Activated T-cell treated with anti-CD3 and anti-CD28 coated beads for 4 hours (primary cell): Measurements from ENCODE around the gene DPP6.

Experiments used
- DNase-seq: peaks from one replicate; pipeline ENCODE4 v3.0.0-alpha.2; 2020

DPP6 gene

DNA sequence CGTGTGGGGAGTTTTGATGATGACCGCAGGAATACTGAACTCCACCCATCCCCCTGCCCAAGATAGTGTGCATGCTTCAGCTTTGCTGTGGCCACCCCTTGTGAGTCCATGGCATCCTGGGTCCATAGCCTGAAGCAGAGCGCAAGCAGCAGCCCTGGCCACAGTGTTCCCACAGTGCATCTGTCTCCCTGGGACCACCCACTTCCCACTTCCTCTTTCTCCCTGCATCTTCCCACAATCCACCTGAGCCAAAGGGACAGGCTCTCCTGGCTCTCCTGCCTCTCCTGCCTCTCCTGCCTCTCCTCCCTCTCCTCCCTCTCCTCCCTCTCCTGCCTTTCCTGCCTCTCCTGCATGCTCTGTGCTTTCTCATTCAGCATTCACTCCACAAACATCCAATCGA, 800.0 kb downstream of the DPP6 start:
- DNase-seq: no peak

DNA sequence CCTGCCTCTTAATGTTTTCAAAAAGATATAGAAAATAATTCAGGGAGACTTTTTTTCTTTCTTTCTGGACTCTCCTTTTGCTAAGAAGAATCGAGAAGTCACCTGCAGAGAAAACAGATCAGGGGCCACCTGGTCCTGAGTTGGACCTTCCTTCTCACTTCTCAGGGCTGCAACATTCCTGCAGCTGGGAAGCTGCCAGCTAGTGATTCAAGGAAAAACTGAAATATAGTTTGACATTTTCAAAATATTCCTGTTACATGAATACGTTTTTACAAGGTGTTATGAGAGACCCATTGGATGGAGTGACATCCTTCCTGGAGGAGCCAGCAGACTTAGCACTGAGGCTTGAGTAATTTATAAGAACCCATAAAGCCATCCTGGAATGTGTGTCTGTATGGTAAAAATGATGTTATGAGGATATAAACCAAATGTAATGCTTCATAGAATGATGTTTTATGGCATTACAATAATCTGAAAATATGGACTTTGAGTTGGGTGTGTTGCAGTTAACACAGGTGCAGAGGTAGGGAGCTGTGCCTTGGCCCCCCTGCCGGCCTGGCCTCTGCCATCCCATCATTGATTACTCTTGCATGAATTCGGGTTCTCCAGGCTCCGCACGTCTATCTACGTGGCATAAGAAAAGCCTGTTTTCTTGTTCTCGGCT, 801.0 kb downstream of the DPP6 start:
- no peak for DNase-seq

DNA sequence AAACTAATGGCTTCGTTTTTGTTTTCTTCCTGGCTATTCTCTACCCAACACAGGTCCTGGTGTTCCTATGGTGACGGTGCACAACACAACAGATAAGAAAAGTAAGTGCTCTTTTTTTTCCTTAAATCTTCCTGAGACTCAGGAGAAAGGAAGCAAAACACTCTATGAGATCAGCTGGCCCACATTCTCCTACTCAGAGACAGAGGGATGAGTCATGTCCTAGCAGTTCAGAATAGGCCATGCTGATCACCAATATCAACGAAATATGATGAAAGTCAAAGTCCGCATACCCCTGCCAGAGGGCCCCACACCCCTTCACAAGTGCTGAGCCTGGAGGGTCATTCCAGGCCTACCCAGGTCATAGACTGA, 801.5 kb downstream of the DPP6 start:
- no peak for DNase-seq

DNA sequence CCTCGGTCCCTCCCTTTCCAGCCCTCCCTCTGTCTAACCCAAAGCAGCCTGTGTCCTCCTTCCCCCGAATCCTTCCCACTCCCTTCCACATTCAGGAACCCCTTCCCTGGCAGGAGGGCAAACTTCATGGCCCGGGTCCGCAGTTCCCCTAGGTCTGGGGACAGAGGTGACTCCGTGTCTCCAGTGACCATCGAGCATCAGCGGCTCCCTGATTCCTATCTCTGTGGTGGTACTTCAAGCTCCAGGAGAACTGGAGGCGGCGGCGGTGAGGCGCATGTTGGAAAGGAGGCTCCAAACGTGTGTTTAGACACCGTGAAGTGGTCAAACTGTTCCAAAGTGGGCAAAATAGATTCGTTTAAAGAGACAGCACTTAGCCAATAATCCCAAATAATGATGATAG, 802.6 kb downstream of the DPP6 start:
- no peak for DNase-seq

DNA sequence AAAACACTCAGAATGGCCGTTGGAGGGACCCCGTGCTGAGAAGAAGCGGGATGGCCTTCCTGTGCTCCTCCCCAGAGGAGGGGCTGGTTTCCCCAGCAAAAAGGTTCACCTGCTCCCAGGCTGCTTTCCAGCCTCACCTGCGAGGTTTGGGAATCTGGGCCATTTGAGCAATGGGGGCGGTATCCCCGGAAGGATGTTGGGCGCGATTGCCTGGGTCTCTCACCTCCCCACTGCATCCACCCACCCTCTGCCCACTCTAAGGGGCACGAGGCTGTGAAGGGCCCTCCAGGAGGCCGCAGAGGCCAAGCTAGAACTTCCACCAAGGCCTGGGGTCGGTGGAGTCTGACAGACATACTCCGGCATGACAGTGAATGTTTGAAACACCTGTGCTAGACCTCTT, 803.2 kb downstream of the DPP6 start:
- DNase-seq: no peak

DNA sequence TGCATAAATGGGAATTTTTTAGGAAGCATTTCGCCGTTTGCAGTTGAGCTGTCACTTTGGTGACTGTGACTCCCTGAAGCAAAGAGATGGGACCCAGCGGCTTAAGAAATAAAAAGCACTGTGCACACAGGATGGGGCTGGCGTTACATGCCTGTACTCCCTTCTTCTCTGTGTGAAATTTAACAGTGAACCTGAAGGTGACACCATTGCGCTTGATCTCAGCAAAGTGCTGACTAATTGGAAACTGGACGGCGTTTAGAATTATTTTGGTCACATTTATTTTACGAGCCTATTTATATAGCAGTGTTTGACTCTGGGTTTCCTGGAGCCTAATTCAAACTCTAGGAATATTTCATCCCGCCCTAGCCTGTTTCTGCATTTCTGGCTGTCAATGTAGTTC, 804.5 kb downstream of the DPP6 start:
- no peak for DNase-seq

DNA sequence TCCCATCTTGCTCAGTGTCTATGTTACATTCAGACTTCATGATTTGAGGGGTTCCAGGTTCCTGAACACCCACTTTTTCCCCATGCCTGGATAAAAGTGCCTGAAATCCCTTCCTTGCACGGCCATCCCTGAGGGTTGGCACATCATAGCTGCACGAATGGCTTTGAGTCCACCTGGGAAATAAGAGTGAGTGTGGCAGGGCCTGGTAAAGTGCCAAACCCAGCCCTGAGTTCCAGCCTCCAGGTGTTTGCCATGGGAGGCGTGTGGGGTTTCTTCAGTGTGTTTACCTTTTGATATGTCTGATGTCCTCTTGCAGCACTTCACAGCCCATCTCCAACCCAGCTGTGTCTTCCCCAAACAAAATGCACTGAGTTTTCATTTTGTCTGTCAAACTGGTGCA, 805.0 kb downstream of the DPP6 start:
- no peak for DNase-seq

DNA sequence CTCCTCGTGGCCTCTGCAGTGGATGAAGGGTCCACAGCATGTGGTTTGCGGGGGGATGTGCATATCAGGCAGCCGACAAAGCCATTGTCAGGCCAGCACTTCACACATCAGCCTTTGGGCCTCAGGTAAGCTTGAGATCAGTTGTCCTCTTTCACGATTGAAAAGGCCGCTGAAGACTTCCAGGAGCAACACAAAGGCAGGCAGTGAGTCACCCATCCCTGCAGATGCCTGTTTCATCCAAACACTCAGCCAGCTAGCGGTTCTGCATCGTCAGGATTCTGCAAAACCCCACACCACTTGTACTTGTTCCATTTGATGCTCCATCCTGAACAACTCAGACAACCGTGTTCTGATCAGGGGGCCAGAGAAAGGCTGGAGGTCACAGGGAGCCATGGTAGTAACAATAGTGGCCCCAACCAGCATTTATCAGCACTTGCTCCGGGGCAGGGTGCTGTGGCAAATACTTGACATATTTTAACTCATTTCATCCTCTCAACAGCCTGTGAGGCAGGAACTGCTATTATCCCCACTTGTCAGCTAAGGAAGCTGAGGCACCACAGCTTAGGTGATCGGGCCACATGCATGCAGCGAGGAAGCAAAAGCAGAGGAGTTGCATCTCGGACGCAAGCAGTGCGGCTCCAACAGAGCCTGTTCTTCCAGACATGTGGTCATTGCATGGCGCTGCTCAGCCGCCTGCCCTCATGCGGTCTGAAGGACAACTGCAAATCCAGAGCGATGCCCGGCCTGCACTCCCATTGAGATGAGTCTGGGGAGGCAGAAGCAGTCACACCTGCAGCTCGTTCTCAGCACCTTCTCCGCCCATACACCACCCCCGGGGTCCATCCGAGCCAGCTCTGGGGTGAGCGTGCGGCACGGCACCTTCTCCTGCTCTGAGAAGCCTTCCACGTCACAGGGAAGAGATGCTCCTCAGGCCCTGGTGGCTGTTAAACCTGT, 805.8 kb downstream of the DPP6 start:
- DNase-seq: no peak

DNA sequence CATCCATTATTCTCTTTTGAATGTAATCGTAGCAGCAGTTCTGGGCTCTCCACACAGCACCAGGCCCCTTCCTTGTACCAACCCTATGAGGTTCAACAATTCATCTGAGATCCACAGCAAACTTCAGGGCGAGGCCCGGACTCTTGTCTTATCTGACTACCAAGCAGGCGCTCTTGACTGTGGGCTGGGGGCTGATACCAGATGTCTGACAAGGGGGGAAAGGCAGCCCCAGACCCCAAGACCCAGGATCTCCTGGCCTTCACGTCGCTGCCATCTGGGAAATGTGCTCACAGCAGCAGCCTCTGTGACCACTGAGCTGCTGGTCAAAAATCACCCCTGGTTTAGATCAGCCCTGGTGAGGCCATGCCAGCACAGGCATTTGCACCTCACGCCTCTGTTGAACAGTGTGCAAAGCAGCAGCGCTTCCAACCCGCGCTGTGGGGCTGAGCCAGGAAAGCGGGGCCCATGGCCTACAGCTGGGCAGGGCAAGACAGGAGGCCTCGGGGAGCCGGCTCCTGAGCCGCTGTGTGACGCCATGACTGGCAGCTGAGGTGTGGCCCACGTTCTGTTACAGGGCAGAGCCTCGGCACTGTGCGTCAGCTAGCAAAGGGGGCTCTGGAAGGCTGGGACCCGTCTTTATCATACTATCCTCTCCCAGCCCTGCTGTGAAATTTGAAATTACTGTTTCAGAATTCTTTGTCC, 806.8 kb downstream of the DPP6 start:
- DNase-seq: no peak

DNA sequence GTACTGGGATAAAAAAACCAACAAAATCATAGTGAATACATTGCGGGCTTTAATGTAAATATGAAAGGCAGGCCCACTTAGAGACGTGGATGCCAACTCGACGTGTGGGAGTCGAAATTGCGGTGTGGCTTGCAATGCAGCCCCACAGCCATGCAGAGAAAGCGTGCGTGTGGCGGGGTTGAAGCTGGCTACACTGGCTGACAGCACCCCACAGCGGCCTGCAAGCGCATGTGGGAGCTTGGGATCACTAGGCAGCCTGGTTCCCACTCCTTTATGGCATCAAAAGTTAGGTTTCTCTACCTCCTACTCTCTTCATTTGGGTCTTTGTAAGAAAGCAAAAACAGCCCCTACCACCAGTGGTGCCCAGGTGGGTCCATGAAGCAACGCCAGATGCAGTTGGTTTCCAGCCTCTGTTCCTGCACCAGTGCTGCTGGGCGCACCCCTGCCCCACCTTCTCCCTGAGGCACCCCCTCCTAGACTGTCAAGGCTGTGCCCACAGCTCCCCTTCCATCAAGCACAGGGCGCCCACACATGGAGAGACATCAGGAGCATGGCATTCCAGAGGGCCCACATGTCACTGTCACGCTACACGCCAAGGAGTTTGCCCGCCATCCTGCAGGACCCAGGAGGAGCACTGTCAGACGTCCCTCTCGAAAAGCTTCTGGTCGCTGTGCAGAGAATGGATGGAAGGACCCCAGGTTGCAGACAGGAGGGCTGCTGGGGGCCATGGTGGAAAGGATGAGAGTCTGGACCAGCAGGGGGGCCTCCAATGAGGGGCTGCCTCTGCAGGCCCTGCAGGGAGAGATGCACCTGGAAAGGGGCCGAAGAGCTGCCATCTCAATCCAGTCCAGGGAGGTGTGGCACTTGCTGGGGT, 807.8 kb downstream of the DPP6 start:
- DNase-seq: no peak

DNA sequence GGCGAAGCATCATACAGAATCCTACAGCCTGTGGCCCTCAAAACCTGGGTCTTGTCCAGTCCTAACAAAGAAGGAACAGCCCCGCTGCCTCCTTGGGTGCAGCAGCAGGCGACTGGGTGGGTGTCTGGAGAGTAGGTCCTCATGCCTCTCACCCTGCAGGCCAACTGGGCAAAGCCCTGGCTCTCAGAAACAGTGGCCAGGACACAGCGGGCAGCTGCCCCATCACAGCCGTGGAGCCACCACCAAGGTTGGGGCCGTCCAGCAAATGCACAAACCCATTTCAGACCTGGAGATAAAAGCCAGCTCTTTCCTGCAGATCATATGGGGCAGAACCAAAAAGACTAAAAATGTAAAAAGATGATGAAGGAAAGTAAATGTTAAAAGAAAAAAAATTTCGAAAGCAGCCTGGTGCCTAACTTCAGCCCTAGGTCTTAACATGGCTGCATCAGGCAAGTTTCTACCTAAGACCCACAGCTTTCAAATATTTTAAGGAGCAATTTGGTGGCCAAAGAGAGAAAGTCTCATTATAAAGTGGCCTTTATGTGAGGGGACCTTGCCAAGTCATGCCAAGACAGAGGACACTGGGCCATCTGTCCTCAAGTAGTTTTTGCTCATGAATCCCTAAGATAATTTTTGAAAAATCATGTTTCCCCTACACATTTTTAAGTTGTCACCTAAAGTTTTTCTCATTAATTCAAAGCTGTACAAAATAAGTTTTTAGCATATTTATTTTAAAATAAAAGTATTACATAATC, 808.6 kb downstream of the DPP6 start:
- DNase-seq: no peak

DNA sequence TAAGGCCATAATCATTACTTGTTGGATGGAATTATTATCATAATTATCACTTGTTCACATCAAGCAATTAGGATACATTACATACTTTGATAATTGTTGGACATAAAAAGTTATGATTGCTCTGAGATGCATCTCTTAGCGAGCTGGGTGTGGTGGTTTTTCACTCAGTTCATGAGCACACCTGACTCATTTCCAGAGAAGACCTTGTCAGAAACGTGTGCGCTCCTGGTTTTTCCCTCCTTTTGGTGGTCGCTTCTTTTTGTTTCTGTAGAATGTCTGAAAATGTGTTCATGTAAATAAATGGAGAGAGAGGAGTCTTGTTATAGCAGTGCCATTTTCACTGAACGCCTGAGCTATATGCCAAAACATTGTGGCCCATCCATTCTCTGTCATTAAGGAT, 809.4 kb downstream of the DPP6 start:
- no peak for DNase-seq

DNA sequence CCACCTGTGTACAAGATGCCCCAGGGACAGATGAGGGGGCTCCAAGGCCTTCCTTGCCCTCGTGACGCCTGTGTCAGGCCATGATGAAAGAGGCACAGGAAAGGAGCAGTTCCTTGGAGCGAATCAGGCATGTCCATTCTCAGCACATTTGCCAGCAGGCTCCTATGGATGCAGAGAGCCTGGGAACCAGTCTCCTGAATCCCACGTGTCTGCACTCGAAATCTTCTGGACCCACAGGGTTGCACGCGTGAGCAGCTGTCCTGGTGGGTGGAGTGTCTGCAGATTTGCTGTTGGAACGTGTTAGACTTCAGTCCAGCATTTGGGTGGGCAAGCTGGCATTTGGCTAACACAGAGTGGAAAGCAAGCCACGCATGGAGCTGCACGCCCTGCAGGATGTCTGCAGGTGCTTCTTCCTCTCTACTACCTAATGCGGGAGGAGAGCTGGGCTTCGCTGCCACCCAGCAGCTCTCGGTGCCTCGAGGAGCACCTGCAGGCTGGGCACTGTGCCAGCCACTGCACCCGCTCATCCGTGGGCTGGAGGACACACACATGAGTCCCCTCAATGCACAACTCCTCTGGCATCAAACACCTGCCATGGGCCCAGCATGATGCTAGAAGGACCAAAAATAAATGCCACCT, 810.1 kb downstream of the DPP6 start:
- DNase-seq: no peak

DNA sequence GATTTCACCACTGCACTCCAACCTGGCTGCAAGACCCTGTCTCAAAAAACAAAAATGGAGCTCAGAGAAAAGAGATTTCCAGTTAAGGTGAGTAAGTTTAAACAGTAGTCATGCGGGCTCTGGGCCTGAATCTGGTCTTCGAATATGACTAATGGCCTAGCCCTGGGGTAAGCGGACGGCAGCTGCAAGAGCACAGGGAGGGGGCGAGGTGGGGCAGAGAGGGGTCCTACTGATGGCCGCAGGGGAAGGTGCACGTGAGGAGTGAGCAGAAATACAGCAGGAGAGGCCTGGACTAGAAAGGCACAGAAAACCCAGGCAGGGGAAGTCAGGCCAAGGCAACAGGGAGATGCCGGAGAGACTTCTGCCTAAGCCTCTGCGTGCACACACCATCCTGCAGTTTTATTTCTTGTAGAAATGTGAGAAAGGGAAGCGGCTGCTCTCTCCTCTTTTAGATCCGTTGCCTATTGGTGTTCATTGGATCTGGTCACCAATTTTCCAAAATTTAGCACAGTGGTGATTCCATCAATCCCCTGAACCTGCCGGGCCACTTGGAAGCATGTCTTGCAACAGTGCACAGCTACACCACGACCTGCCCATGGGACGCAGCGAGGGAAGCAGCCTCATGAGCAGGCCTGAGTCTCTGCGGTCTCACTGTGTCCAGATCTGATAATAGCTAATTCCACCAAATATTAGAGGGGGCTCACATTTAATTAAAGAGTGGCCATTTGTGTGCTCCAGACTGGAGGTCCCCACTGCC, 811.7 kb downstream of the DPP6 start:
- DNase-seq: no peak

DNA sequence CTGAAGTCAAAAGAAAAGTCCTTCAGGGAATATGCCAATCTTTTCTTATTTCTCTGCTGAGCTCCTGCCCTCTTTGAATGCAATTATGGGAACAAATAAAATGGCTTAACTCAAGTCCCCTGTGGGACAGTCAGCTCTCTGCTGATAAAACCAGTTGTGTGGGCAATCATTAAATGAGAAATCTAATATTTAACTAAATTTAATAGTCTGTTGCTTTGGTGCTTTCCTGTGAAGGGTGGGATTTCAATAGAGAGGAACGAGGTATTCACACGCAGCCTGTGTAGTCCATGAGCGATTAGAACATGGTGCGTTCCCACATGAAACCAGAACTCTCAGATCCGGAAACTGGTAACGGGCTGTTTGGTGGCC, 812.3 kb downstream of the DPP6 start:
- DNase-seq: no peak

DNA sequence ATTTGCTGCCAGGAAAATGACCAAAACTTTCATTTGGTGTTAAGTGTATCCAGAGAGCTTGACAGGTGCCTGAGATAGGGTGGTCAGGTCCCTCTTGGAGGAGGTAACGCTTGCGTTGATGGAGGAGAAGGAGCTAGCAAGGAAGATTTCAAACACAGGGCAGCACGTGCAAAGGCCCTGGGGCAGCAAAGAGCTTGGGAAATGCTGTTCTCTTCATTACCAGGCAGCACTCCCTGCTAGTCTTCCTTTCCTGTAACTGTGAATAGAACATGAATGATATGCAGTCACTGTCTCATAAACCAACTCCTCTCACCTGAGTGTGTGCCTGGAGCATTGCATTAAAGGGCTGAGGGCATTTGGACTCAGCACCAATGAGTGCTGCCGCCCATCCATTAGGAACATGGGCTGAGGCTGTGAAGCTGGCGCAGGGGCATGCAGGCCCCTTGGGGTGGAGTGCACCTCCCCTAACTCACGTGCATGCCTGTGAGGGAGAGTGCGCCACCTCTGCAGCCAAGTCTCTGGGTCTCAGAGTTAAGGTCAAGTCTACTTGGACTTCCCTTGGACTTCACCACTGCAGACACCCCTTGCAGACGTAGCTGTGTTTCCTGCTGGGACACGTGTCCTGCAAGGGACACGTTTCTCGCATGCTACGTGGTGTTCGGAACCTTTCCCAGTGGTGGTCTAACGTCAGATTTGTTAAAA, 813.9 kb downstream of the DPP6 start:
- DNase-seq: no peak

DNA sequence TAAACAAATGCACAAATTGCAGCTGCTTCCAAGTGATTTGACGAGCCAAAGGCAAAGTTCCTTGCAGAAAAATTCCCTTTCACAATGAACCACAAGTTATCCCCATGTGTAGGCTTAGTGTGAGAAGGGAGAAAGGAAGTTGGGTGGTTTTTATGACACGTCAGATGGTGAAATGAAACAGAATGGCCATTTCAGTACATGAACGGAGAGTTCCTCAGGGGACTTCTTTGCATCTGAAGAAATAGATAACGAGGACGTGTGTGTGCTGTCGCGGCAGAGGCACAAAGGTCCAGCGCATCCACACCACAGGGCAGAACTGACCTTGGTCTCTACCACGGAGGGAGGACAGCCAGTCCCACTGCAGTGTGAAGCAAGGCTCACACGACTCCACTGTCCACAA, 814.9 kb downstream of the DPP6 start:
- DNase-seq: no peak

DNA sequence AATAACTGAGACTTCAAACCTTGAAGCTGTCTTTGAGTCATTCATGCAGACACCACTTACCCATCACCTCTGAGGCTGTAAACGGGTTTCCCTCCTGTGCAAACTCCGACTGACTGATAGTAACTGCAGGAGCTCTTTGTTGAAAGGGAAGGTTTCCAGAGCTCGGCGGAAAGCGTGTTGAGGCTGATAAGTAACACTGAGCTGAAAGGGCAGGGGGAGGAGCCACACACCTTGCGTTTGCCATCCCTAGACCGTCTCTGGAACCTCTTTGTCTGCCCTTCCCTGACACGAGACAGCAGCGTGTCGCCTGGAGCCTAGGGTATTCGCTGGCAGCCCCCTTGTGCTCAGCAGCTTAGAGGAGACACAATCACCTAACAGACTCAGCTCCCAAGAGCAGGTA, 816.7 kb downstream of the DPP6 start:
- no peak for DNase-seq

DNA sequence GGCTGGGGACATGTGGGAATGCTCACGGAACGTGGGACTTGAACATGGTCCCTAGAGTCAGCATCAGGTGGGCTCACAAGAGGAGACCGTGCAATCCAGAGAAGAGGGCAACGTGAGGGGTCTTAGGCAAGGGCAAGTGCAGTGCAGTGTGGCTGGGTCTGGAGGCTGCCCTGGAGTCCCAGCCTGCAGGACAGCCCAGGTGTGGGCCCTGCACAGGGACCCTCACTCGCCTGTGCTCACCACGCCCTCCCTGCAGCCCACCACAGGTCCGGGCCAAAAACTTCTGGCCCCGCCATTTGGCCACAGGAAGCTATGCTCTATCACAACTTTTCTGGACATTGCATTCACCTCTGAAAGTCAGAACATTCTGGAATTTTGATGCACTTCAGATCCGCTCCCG, 817.2 kb downstream of the DPP6 start:
- no peak for DNase-seq

DNA sequence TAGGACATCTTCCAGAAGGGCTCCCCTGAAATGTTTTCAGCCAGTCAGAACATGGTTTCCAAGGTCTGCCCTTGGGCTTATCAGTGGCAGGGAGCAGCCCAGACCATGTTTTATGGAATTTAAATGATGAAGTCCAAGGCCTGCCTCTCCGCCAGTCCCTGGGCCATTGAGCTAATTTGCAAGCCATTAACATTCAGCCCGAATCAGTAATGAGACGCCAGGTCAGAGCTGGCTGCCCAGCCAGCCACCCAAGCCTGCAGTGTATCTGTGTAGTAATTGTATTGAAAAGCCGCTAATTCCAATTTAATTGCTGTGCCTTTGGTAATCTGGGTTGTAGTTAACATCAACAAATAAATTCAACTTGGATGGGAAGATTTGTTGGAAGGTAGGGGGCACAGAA, 819.3 kb downstream of the DPP6 start:
- DNase-seq: no peak
